GM23338 (cell line): ENCODE data around the gene SLC43A3.

ENCODE experiments used
- CREB1 ChIP-seq: fragments of 250-450 bp; sonication (Bioruptor Pico); IDR thresholded peaks from 2 replicates; pipeline ENCODE4 v1.5.0; 2020; ENCODE audit warnings: low read depth, mild to moderate bottlenecking, moderate library complexity
- CTCF ChIP-seq, 2 experiments: fragments of 200-600 bp in 1 of 2; sonication (generic) in 1 of 2; conservative IDR thresholded peaks; 2 replicates each; pipeline versions ENCODE4 v1.5.1 to v1.6.1; 2016 to 2017; ENCODE audit warnings: antibody characterized with exemption in 2 of 2, low read depth in 2 of 2, mild to moderate bottlenecking in 2 of 2, moderate library complexity in 1 of 2
- EZH2 ChIP-seq: fragments of 200-600 bp; sonication (generic); IDR thresholded peaks from one replicate; pipeline ENCODE4 v1.8.0; 2017; ENCODE audit warnings: antibody characterized with exemption, mild to moderate bottlenecking, low read depth; ENCODE audit not compliant: unreplicated experiment
- EZH2phosphoT487 ChIP-seq: fragments of 200-600 bp; sonication (generic); IDR thresholded peaks from one replicate; pipeline ENCODE4 v1.8.1; 2018; ENCODE audit warnings: antibody characterized with exemption; ENCODE audit not compliant: unreplicated experiment
- POLR2AphosphoS5 ChIP-seq: IDR thresholded peaks from 2 replicates; pipeline ENCODE4 v1.6.1; 2016; ENCODE audit warnings: antibody characterized with exemption, low read depth
- ZNF114 ChIP-seq: fragments of 250-450 bp; sonication (Bioruptor Pico); IDR thresholded peaks from 2 replicates; pipeline ENCODE4 v1.5.0; 2020; ENCODE audit warnings: mild to moderate bottlenecking, moderate library complexity
- ZNF462 ChIP-seq: fragments of 250-450 bp; sonication (Bioruptor Pico); IDR thresholded peaks from 2 replicates; pipeline ENCODE4 v1.5.0; 2020; ENCODE audit warnings: mild to moderate bottlenecking, moderate library complexity

- TF ChIP-seq CREB1 = no peak
- TF ChIP-seq ZNF462 (CRISPR knock-in tag) = no peak
- TF ChIP-seq CTCF (conservative IDR thresholded peaks at IDR 0.05; ENCODE audit: low read depth in 2 of 2) = no peak
- no peak for TF ChIP-seq EZH2phosphoT487
- no peak for TF ChIP-seq POLR2AphosphoS5
- no peak for TF ChIP-seq EZH2
- no peak for TF ChIP-seq ZNF114 (CRISPR knock-in tag)
These were observed 29.4 kb downstream of the SLC43A3 start for GRCh38 chr11:57397394-57397990.
